Osteoblast (primary cell): ENCODE measurements around the gene ZNF182. TPM values are rescaled to one million over a fixed set of nuclear protein-coding genes. Genes with fewer than 3 reads are reported as not detected.

ENCODE experiments used
- DNase-seq: peaks from one replicate; pipeline ENCODE4 v3.0.0; 2011; ENCODE audit warnings: low spot score, mixed read lengths; ENCODE audit not compliant: insufficient read length; ENCODE audit errors: missing footprints
- H2AFZ ChIP-seq: 2 replicates; pipeline ENCODE4 v1.6.0; 2011; ENCODE audit warnings: mild to moderate bottlenecking, low read length
- H3K27ac ChIP-seq: 2 replicates; pipeline ENCODE4 v1.5.1; 2011; ENCODE audit warnings: mild to moderate bottlenecking, low read depth, low read length, moderate library complexity
- H3K27me3 ChIP-seq: 2 replicates; pipeline ENCODE4 v1.6.0; 2012; ENCODE audit warnings: mild to moderate bottlenecking, control low read depth, inconsistent platforms, low read length, moderate library complexity; ENCODE audit not compliant: insufficient read depth
- H3K36me3 ChIP-seq: 2 replicates; pipeline ENCODE4 v1.5.1; 2011; ENCODE audit warnings: mild to moderate bottlenecking, low read length, control low read depth, moderate library complexity; ENCODE audit not compliant: insufficient read depth
- H3K4me1 ChIP-seq: 2 replicates; pipeline ENCODE4 v1.5.1; 2011; ENCODE audit warnings: mild to moderate bottlenecking, low read length, control low read depth, moderate library complexity; ENCODE audit not compliant: insufficient read depth
- H3K4me2 ChIP-seq: 2 replicates; pipeline ENCODE4 v1.6.0; 2011; ENCODE audit warnings: mild to moderate bottlenecking, low read length; ENCODE audit not compliant: insufficient read depth
- H3K4me3 ChIP-seq: fragments of 200-600 bp; sonication (generic); 3 replicates; pipeline ENCODE4 v1.5.1; 2012; ENCODE audit warnings: mild to moderate bottlenecking, low read length, inconsistent platforms; ENCODE audit not compliant: insufficient read depth
- H3K79me2 ChIP-seq: 2 replicates; pipeline ENCODE4 v1.6.0; 2012; ENCODE audit warnings: mild to moderate bottlenecking, low read length, control low read depth, inconsistent platforms; ENCODE audit not compliant: insufficient read depth
- H3K9me3 ChIP-seq: 2 replicates; pipeline ENCODE4 v1.5.1; 2011; ENCODE audit warnings: low read depth, low read length, control low read depth
- H4K20me1 ChIP-seq: 2 replicates; pipeline ENCODE4 v1.6.0; 2012; ENCODE audit warnings: mild to moderate bottlenecking, low read length, control low read depth; ENCODE audit not compliant: insufficient read depth
- CTCF ChIP-seq: IDR thresholded peaks from 2 replicates; pipeline ENCODE4 v1.5.1; 2011; ENCODE audit warnings: mild to moderate bottlenecking, low read depth, low read length, moderate library complexity; ENCODE audit errors: extremely low read depth
- total RNA-seq: library from RNA; depleted of rRNA; stranded (reverse); fragments of >200 nt; gene quantifications from 2 replicates; pipeline ENCODE4 v1.2.3, GENCODE V29; 2012

ZNF182 gene
- total RNA-seq, 1 donor, result 4.3 TPM

DNA sequence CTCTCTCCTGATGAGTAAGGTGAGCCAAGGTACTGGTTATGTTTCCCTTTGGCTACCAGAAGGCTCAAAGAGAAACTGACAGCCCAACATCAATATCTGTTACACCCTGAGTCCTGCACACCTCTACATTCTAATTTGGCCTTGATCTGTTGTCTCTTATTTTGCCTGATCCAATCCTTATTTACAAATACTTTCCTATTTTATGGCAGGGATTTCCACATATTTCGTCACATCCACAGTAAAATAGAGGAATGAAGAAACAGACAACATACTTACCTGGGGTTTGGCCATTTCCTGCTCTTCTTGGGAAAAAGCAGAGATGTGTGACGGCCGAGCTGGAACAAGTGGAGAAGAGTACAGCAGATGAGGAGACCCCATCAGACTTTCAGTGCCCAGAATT is 1.5 kb downstream of the ZNF182 start:
- H3K9me3 ChIP-seq, result no peaks in the 10 kb centered on the region
- H3K4me2 ChIP-seq, result no peak overlapping the region
- H2AFZ ChIP-seq, result no peak overlapping the region
- no peaks in the 10 kb centered on the region for H3K36me3 ChIP-seq
- H3K27ac ChIP-seq, result no peak overlapping the region
- no peaks in the 10 kb centered on the region for H4K20me1 ChIP-seq
- no peaks in the 10 kb centered on the region for H3K4me1 ChIP-seq
- peaks cover 9% of the 10 kb centered on the region for H3K79me2 ChIP-seq
- no peaks in the 10 kb centered on the region for H3K27me3 ChIP-seq
- DNase-seq, result no peak
- TF ChIP-seq CTCF, result no peak
- no peak overlapping the region for H3K4me3 ChIP-seq

- Histone ChIP-seq H3K4me3 (no peak overlapping the region), H4K20me1 (no peaks in the 10 kb centered on the region), H3K27me3 (no peaks in the 10 kb centered on the region), H3K4me2 (no peak overlapping the region), H3K4me1 (no peaks in the 10 kb centered on the region), H3K27ac (no peak overlapping the region), H3K36me3 (no peaks in the 10 kb centered on the region), H3K79me2 (peaks cover 9% of the 10 kb centered on the region), H3K9me3 (no peaks in the 10 kb centered on the region), H2AFZ (no peak overlapping the region)
- no peak for TF ChIP-seq CTCF
- no peak for DNase-seq
These were observed 2.5 kb downstream of the ZNF182 start for GRCh38 chrX:48001260-48001659.

GRCh38 chrX:47992669-47993068 is 11.1 kb downstream of the ZNF182 start:
- no peaks in the 10 kb centered on the region for H3K79me2 ChIP-seq
- H3K4me3 ChIP-seq, result no peak overlapping the region
- H3K9me3 ChIP-seq, result peaks cover 3% of the 10 kb centered on the region
- no peaks in the 10 kb centered on the region for H4K20me1 ChIP-seq
- peaks cover 6% of the 10 kb centered on the region for H3K4me1 ChIP-seq
- no peak overlapping the region for H3K27ac ChIP-seq
- TF ChIP-seq CTCF, result no peak
- H3K4me2 ChIP-seq, result no peak overlapping the region
- H3K27me3 ChIP-seq, result no peaks in the 10 kb centered on the region
- H2AFZ ChIP-seq, result no peak overlapping the region
- DNase-seq, result no peak
- no peaks in the 10 kb centered on the region for H3K36me3 ChIP-seq

DNA sequence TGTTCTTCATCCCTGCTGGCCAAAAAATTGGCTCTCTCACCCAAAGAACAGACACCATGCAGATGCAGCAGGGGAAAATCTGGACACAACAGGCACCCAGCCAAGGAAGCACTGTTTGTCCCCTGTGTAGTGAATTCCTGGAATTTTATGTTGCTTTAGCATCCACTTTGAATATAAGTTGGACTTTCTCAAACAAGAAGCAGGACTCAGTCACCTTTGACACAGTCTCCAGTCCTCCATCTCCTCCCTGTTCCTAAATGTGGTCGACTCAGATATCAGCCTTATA is 11.8 kb downstream of the ZNF182 start:
- H3K4me1 ChIP-seq, result peaks cover 6% of the 10 kb centered on the region
- no peak overlapping the region for H2AFZ ChIP-seq
- H3K9me3 ChIP-seq, result peaks cover 6% of the 10 kb centered on the region
- H3K27me3 ChIP-seq, result no peaks in the 10 kb centered on the region
- H3K79me2 ChIP-seq, result no peaks in the 10 kb centered on the region
- no peak for DNase-seq
- no peak for TF ChIP-seq CTCF
- no peaks in the 10 kb centered on the region for H4K20me1 ChIP-seq
- H3K27ac ChIP-seq, result no peak overlapping the region
- H3K4me2 ChIP-seq, result no peak overlapping the region
- H3K4me3 ChIP-seq, result no peak overlapping the region
- H3K36me3 ChIP-seq, result no peaks in the 10 kb centered on the region
